Measurements from ENCODE around the gene GIN1. TPM values are rescaled to one million over a fixed set of nuclear protein-coding genes. Genes with fewer than 3 reads are reported as not detected.

GIN1 gene
- total and polyA plus RNA-seq, 4 donors = 1.8 to 6.4 (median 4.0) TPM

- 87% methylated on average over 4 of the region's 4 CpGs for WGBS
- Histone ChIP-seq H3K4me1 (ENCODE audit: control insufficient read depth in 4 of 4, insufficient read depth in 4 of 4, low read length in 3 of 4) (no peaks in the 10 kb centered on the region), H3K9me3 (ENCODE audit: control insufficient read depth in 4 of 4, low read length in 3 of 4) (peaks cover 15 to 58% (median 25%) of the 10 kb centered on the region in 4 donors), H3K27me3 (ENCODE audit: control insufficient read depth in 4 of 4, insufficient read depth in 4 of 4, low read length in 3 of 4) (no peaks in the 10 kb centered on the region), H3K9ac (ENCODE audit: low read depth in 1 of 2, low read length in 2 of 2) (no peak overlapping the region), H3K36me3 (ENCODE audit: control insufficient read depth in 4 of 4, insufficient read depth in 3 of 4, low read depth in 1 of 4, low read length in 3 of 4) (peaks cover 0 to 4% (median 1%) of the 10 kb centered on the region in 4 donors), H3K27ac (ENCODE audit: low read depth in 1 of 2, low read length in 2 of 2) (no peak overlapping the region), H3K4me3 (ENCODE audit: low read depth in 1 of 3, low read length in 3 of 3) (no peak overlapping the region)
- no peak for DNase-seq (ENCODE audit: low spot score)
- no peak for TF ChIP-seq EGR1 (IDR thresholded peaks at IDR 0.05; ENCODE audit: low read depth in 2 of 2)
- no peak for TF ChIP-seq CTCF (IDR thresholded peaks at IDR 0.05; ENCODE audit: low read depth, low read length, missing input control)
- TF ChIP-seq NR2F2 (IDR thresholded peaks at IDR 0.05) = no peak
- TF ChIP-seq HNF4A (conservative IDR thresholded peaks at IDR 0.05) = no peak
- no peak for TF ChIP-seq MAX (IDR thresholded peaks at IDR 0.05)
- no peak for TF ChIP-seq HNF4G (IDR thresholded peaks at IDR 0.05)
- TF ChIP-seq TAF1 (conservative IDR thresholded peaks at IDR 0.05) = no peak
- TF ChIP-seq, protein P1, sequence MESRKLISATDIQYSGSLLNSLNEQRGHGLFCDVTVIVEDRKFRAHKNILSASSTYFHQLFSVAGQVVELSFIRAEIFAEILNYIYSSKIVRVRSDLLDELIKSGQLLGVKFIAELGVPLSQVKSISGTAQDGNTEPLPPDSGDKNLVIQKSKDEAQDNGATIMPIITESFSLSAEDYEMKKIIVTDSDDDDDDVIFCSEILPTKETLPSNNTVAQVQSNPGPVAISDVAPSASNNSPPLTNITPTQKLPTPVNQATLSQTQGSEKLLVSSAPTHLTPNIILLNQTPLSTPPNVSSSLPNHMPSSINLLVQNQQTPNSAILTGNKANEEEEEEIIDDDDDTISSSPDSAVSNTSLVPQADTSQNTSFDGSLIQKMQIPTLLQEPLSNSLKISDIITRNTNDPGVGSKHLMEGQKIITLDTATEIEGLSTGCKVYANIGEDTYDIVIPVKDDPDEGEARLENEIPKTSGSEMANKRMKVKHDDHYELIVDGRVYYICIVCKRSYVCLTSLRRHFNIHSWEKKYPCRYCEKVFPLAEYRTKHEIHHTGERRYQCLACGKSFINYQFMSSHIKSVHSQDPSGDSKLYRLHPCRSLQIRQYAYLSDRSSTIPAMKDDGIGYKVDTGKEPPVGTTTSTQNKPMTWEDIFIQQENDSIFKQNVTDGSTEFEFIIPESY (IDR thresholded peaks at IDR 0.05) = no peak
- TF ChIP-seq JUND (IDR thresholded peaks at IDR 0.05) = no peak
- no peak for TF ChIP-seq SP1 (IDR thresholded peaks at IDR 0.05)
- TF ChIP-seq RXRA (IDR thresholded peaks at IDR 0.05) = no peak
- no peak for TF ChIP-seq GABPA (IDR thresholded peaks at IDR 0.05 in 1 of 2, conservative IDR thresholded peaks at IDR 0.05 in 1 of 2)
- TF ChIP-seq YY1 (IDR thresholded peaks at IDR 0.05) = no peak
- TF ChIP-seq FOXA1 (IDR thresholded peaks at IDR 0.05) = no peak
- TF ChIP-seq FOXA2 (IDR thresholded peaks at IDR 0.05) = no peak
- TF ChIP-seq REST (IDR thresholded peaks at IDR 0.05) = no peak
- TF ChIP-seq, protein P2, sequence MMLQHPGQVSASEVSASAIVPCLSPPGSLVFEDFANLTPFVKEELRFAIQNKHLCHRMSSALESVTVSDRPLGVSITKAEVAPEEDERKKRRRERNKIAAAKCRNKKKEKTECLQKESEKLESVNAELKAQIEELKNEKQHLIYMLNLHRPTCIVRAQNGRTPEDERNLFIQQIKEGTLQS (IDR thresholded peaks at IDR 0.05) = no peak
- TF ChIP-seq RAD21 (IDR thresholded peaks at IDR 0.05) = no peak
These were observed 40.1 kb downstream of the GIN1 start for GRCh38 chr5:103079796-103080195.

Measured in liver (tissue), 9 donors.